Liver (tissue), 3 donors: Measurements from ENCODE around the gene MEIS2.

ENCODE experiments used
- RAD21 ChIP-seq, 2 donors: IDR thresholded peaks; 2 replicates each; pipeline ENCODE4 v1.6.1; 2016; ENCODE audit warnings: antibody characterized with exemption in 2 of 2, mild to moderate bottlenecking in 2 of 2
- SP1 ChIP-seq: IDR thresholded peaks from 2 replicates; pipeline ENCODE4 v1.6.1; 2018; ENCODE audit warnings: antibody characterized with exemption, mild to moderate bottlenecking
- YY1 ChIP-seq: IDR thresholded peaks from 2 replicates; pipeline ENCODE4 v1.6.1; 2016; ENCODE audit warnings: antibody characterized with exemption, mild to moderate bottlenecking
- TF ChIP-seq, protein P1 (sequence below): fragments of 150-350 bp; IDR thresholded peaks from 2 replicates; pipeline ENCODE4 v1.5.1; 2017; ENCODE audit warnings: improper control_type of control experiment, low read depth, low read length; ENCODE audit not compliant: missing input control
- TF ChIP-seq, protein P2 (sequence below): IDR thresholded peaks from 2 replicates; pipeline ENCODE4 v1.6.1; 2016; ENCODE audit warnings: antibody characterized with exemption, mild to moderate bottlenecking
- TF ChIP-seq, protein P3 (sequence below): IDR thresholded peaks from 2 replicates; pipeline ENCODE4 v1.6.1; 2016; ENCODE audit warnings: antibody characterized with exemption
- TF ChIP-seq, protein P4 (sequence below): IDR thresholded peaks from 2 replicates; pipeline ENCODE4 v1.6.1; 2016; ENCODE audit warnings: antibody characterized with exemption
- TF ChIP-seq, protein P5 (sequence below): IDR thresholded peaks from 2 replicates; pipeline ENCODE4 v1.6.1; 2016; ENCODE audit warnings: antibody characterized with exemption
- donor health status: healthy.
- donor health status: healthy.

DNA sequence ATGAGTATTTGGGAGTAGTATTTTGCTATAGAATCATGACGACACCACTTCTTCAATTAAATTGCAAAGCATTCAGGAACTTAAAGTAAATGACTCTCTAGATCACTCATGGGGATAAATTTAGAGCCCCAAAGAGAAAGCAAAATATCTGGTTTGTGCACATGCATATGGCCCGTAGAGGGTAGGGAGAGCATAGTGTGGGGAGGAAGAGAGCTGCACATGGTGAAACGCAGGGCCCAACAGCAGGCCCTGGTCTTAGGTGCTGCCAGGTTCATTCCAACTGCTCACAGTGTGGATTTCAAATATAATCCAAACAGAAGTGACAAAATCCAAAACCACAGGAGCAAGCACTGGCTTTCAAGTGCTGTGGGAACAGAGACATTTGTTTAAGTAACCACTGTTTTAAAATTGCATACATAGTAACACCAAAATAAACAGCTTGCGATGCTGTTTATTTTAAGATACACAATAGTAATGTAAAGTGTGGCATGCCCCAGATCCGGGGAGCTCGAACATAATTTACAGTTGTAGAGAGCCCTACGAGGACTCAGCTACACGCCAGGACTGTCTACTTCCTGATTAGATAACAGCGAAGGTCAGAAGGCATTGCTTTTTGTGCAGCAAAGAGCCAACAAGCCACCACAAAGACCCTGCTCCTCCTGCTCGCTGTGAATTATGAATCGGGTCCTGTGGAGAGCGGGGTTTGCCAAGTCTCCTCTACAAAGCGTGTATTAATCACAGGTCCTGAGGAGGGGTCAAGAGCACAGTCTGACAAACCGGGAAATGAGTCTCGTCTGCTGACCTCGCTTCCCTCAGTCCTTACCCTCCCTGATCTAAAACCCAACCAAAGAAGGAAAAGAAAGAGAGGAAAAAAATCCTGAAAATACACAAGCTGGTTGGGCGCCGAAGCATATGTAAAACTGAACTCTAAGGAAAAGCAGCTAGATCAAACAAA lies 80.6 kb downstream of the MEIS2 start:
- TF ChIP-seq, protein P1, sequence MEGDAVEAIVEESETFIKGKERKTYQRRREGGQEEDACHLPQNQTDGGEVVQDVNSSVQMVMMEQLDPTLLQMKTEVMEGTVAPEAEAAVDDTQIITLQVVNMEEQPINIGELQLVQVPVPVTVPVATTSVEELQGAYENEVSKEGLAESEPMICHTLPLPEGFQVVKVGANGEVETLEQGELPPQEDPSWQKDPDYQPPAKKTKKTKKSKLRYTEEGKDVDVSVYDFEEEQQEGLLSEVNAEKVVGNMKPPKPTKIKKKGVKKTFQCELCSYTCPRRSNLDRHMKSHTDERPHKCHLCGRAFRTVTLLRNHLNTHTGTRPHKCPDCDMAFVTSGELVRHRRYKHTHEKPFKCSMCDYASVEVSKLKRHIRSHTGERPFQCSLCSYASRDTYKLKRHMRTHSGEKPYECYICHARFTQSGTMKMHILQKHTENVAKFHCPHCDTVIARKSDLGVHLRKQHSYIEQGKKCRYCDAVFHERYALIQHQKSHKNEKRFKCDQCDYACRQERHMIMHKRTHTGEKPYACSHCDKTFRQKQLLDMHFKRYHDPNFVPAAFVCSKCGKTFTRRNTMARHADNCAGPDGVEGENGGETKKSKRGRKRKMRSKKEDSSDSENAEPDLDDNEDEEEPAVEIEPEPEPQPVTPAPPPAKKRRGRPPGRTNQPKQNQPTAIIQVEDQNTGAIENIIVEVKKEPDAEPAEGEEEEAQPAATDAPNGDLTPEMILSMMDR: no peak
- TF ChIP-seq, protein P2, sequence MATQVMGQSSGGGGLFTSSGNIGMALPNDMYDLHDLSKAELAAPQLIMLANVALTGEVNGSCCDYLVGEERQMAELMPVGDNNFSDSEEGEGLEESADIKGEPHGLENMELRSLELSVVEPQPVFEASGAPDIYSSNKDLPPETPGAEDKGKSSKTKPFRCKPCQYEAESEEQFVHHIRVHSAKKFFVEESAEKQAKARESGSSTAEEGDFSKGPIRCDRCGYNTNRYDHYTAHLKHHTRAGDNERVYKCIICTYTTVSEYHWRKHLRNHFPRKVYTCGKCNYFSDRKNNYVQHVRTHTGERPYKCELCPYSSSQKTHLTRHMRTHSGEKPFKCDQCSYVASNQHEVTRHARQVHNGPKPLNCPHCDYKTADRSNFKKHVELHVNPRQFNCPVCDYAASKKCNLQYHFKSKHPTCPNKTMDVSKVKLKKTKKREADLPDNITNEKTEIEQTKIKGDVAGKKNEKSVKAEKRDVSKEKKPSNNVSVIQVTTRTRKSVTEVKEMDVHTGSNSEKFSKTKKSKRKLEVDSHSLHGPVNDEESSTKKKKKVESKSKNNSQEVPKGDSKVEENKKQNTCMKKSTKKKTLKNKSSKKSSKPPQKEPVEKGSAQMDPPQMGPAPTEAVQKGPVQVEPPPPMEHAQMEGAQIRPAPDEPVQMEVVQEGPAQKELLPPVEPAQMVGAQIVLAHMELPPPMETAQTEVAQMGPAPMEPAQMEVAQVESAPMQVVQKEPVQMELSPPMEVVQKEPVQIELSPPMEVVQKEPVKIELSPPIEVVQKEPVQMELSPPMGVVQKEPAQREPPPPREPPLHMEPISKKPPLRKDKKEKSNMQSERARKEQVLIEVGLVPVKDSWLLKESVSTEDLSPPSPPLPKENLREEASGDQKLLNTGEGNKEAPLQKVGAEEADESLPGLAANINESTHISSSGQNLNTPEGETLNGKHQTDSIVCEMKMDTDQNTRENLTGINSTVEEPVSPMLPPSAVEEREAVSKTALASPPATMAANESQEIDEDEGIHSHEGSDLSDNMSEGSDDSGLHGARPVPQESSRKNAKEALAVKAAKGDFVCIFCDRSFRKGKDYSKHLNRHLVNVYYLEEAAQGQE: no peak
- TF ChIP-seq SP1: no peak
- TF ChIP-seq, protein P3, sequence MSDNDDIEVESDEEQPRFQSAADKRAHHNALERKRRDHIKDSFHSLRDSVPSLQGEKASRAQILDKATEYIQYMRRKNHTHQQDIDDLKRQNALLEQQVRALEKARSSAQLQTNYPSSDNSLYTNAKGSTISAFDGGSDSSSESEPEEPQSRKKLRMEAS: no peak
- no peak for TF ChIP-seq YY1
- TF ChIP-seq, protein P4, sequence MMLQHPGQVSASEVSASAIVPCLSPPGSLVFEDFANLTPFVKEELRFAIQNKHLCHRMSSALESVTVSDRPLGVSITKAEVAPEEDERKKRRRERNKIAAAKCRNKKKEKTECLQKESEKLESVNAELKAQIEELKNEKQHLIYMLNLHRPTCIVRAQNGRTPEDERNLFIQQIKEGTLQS: no peak
- TF ChIP-seq RAD21 (IDR thresholded peaks at IDR 0.05): no peak
- TF ChIP-seq, protein P5, sequence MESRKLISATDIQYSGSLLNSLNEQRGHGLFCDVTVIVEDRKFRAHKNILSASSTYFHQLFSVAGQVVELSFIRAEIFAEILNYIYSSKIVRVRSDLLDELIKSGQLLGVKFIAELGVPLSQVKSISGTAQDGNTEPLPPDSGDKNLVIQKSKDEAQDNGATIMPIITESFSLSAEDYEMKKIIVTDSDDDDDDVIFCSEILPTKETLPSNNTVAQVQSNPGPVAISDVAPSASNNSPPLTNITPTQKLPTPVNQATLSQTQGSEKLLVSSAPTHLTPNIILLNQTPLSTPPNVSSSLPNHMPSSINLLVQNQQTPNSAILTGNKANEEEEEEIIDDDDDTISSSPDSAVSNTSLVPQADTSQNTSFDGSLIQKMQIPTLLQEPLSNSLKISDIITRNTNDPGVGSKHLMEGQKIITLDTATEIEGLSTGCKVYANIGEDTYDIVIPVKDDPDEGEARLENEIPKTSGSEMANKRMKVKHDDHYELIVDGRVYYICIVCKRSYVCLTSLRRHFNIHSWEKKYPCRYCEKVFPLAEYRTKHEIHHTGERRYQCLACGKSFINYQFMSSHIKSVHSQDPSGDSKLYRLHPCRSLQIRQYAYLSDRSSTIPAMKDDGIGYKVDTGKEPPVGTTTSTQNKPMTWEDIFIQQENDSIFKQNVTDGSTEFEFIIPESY: no peak
